KOPT-K1 (cell line): ENCODE data around the gene FABP1.

Source experiments
- H3K27ac ChIP-seq: fragments of 200-600 bp; sonication (generic); 2 replicates; pipeline ENCODE4 v1.5.1; 2016; ENCODE audit warnings: antibody characterized with exemption, mild to moderate bottlenecking, low read depth, low read length; ENCODE audit not compliant: poor library complexity, severe bottlenecking
- H3K36me3 ChIP-seq: fragments of 200-600 bp; sonication (generic); 2 replicates; pipeline ENCODE4 v1.5.1; 2017; ENCODE audit warnings: antibody characterized with exemption, mild to moderate bottlenecking, low read length, moderate library complexity; ENCODE audit not compliant: insufficient read depth
- H3K9me3 ChIP-seq: fragments of 200-600 bp; sonication (generic); 2 replicates; pipeline ENCODE4 v1.5.1; 2017; ENCODE audit warnings: antibody characterized with exemption, low read length, mild to moderate bottlenecking; ENCODE audit not compliant: insufficient read depth, poor library complexity, severe bottlenecking

The FABP1 gene

DNA sequence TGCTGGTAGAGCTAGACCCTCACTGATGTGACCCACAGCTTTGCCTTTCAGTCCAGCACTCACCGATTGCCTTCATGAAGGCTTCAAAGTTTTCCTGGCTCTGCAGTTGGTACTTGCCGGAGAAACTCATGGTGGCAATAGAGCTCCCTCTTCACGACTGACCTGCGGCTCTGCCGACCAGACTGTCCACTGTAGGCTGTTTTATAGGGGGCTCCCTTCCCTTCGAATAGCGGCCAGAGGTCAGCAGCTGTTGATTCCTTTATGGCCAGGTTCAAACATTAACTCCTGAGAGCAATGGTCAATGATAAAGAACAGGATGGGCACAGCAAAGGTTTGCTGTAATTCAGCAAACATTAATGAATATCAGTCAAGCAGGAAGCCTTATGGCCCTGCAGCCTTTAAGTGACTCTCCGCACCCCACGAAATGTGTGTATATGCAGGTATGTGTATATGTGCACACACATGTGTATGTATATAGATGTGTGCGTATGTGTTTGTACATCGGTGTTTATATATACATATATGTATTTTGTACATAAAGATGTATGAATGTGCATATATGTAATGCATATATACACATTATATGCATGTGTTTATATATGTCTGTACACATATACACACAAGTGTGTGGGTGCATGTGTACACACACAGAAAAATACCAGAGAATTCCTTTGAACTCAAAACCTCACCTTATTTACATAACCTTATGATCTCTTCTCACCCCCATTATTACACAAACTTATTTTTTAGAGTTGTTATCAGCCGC lies at the start of gene FABP1:
Gene FABP1 (minus strand): TSS at position 175 of the 766 bp plus-strand sequence. CDS start 45 bp downstream, at position 130.
- Histone ChIP-seq H3K9me3 (no peaks in the 10 kb centered on the region), H3K36me3 (no peaks in the 10 kb centered on the region), H3K27ac (no peak within 1 kb of the TSS)

DNA sequence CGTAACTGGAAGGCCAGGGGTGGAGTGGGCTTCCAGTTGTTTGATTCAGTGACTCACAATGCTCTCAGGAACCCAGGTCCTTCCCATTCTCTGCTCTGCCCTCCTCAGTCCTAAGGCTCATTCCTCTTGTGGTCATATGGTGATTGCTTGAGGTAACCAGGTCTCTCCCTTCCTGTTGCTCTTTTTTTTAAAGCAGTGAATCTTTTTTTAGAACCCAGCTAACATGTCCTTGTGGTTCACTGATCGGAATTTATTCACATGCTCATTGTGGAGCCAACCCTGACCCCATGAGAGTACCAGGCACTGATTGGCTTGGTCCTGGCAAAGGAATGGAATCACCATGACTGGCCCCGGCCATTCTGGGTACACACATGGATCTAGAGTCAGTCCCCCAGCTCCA lies 49.7 kb upstream of the FABP1 start:
- Histone ChIP-seq H3K9me3 (no peaks in the 10 kb centered on the region), H3K27ac (no peak overlapping the region), H3K36me3 (no peaks in the 10 kb centered on the region)

DNA sequence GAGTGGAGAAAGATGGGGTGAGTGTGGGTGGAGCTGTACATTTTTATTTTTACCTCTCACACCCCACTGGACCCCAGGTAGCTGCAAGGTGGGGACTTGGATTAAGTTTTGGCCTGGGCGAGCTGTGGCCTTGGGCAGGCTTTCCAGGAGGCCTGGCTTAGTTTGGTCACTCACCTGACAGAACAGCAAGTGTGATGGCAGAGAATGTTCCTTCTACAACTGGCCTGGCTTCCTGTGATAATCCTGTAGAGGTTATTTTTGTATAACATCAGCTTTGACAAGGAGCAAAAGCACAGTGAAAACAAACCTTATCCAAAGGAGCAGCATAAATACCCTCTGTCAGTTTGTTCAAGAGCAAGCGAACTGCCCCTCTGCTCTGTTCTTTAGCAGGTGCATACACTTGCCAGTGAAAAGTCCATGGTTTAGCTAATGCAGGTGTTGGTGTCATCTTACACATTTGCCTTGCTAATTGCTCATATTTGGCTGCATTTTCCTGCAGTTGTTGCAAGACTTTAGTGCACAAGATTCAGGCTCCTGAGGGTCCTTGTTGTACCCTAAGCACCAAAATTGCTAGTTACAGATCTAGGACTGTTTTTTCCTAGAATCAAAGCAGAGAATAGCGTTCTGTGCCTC lies 48.6 kb upstream of the FABP1 start:
- H3K27ac ChIP-seq = no peak overlapping the region
- no peaks in the 10 kb centered on the region for H3K36me3 ChIP-seq
- H3K9me3 ChIP-seq = no peaks in the 10 kb centered on the region

DNA sequence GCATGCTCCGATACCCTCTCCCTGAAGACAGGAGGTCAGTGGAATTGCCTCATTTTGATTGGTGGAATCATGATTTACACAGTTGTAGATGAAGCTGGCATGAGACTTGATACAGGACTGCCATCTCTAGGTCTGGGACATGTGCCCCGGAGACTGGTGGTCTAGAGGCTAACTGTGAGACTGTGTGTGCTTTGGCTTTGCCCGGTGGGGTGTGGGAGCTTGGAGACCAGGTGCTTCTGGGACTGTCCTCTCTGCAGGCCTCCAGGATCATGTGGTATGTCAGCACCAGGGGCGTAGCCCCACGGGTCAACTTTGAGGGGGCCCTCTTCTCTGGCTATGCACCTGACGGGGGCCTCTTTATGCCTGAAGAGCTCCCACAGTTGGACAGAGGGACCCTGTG lies 45.0 kb upstream of the FABP1 start:
- Histone ChIP-seq H3K36me3 (no peaks in the 10 kb centered on the region), H3K9me3 (peaks cover 10% of the 10 kb centered on the region), H3K27ac (no peak overlapping the region)

DNA sequence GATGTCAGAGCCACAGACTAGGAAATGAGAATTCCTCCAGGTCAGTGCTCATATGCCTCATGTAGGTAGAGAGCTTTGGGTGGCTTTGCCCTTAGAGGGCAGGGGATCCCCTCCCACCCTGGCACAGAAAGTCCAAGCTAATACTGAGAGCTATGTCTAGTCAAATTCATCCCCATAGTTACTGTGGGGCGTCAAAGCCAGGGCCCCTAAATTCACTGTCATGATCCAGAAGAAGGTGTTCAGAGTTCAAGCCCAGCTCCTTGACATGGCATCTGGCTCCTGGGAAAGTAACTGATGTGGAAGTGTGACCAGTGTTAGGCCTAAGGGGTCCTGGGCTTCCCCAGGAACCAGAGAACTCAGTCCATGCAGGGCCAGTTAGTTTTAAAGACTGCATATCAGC lies 44.1 kb upstream of the FABP1 start:
- Histone ChIP-seq H3K9me3 (peaks cover 10% of the 10 kb centered on the region), H3K36me3 (no peaks in the 10 kb centered on the region), H3K27ac (no peak overlapping the region)

DNA sequence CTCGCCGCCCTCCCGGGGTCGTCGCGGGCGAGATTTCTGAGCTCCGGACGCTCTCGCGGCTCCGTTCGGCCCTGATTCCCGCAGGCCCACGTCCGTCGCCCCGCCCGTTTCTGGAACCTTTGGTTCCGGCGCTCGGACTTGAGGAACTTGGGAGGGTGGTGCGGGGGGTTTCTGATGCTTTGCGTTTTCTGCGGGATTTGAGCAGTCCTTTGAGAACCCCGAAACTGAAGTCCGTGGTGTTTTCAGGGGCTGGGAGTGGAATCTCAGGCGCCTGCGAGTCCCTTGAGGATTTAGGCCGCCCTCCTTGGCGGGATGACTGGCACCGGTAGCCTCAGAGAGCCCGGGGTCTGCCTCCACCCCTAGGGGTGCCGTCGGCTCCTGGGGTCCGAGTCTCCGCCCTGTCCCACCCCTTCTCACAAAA lies 42.6 kb upstream of the FABP1 start:
- peaks cover 10% of the 10 kb centered on the region for H3K9me3 ChIP-seq
- H3K27ac ChIP-seq = no peak overlapping the region
- no peaks in the 10 kb centered on the region for H3K36me3 ChIP-seq

DNA sequence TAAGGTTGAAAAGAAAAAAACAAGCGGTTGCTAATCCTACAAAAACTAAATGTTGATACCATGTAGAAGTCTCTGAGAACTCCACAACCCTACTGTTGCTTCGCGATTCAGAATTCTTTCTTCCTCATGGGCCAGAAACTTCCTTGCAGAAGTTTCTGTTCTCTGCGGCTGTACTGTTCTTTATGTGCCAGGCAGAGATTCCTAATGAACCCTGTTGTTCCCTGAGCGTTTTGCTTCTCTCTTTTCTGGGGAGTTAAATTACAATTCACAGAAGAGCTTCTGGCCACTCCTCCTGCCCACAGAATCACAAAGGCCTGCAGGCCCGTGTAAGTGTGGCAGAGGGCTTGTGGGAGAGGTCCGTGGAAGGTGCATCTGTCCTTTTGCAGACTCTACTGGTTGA lies 40.5 kb upstream of the FABP1 start:
- Histone ChIP-seq H3K9me3 (peaks cover 10% of the 10 kb centered on the region), H3K36me3 (no peaks in the 10 kb centered on the region), H3K27ac (no peak overlapping the region)

DNA sequence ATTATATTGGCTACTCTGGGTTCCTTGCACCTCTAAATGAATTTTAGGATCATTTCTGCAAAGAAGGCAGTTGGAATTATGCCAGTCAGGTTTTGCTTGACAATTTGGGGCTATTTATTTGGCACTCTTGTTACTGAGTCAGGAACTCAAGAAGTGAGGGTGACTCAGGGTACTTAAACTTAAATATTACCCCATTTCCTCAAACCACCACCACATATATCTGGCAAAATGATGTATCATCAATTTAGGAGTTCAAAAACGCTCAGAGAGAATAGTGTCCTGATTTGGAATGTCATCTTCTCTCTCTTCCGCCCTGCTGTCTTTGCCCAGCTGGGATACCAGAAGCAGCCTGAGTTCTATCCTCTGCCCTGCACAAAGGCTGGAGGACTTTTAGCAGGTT lies 39.9 kb upstream of the FABP1 start:
- Histone ChIP-seq H3K9me3 (peaks cover 10% of the 10 kb centered on the region), H3K36me3 (no peaks in the 10 kb centered on the region), H3K27ac (no peak overlapping the region)

DNA sequence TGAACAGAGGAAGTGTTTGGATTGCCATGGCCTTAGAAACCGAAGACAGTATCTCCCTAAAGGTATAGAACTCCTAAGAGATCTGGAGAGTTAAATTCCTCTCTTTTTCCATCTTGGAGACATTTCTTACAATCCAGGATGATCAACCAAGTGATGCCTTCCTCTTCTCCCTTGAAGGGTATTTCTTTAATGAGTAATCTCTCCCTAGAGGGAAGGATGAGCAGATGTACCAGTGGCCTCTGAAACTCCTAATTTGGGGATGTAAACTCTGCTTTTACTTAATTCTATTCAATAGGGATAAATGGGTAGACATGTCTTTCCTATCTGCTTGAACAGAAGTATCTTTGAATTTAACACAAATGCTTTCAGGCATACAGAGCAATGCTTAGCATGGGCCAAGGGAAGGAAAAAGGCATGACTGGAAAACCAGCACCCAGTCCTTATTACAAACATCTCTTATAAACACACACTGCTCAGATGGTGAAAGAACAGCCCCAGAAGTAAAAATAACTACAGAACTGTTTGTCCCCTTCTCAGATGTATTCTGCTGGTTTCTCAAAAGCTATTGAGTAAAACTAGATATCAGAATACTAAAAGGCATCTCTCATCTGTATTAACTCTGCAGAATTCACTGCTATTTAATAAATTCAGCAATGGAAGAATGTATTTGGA lies 37.6 kb upstream of the FABP1 start:
- Histone ChIP-seq H3K36me3 (no peaks in the 10 kb centered on the region), H3K27ac (no peak overlapping the region), H3K9me3 (peaks cover 6% of the 10 kb centered on the region)

DNA sequence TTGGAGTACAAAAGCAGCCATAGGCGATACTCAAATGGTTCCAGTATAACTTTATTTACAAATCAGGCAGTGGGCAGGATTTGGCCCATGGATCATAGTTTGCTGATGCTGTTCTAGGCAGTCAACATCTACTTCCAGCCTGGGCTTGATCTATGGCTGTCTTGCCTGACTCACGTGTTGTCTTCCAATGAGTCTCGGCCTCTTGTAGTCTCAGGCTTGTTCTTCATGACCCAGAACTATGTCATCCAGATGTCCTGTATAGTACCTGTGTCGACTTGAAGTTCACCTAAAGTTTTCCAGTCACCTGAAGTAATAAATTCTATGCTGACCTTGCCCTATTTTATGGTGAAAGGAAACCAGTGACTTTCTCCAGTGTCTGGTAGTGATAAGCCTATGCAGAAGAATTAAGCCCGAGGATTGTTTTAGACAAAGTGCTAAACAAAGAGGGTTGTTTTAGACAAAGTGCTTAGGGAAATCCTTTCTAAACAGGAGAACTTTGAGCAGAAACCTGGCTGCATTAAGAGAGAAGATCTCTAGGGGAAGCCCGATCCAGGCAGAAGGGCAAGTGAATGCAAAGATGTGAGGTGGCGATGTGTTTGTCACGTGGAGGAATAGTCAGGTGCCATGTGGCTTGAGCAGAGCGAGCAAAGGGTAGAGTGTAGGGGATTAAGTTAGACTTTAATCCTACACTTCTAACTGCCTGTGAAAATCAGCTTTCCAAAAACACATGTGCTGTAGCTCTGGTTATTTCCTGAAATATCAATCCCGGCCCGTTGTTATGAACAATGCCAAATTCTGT lies 33.8 kb upstream of the FABP1 start:
- Histone ChIP-seq H3K36me3 (no peaks in the 10 kb centered on the region), H3K9me3 (no peaks in the 10 kb centered on the region)

DNA sequence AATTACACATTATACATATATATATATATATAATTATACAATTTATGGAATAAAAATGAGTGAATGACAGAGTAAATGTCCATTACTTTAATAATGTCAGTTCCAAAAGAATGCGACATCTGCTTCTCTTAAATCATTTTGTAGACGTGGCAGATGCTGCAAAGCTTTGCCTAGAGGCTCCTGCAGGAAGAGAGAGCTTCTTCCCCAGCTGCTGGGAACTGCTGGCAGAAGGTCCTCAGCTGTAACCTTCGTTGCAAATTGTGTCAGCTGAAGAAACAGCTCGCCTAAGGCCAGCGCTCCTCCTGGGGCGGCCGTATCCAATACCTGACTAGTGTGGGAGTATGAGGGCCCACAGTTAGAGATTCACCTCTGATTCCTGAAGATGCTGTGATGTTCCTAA lies 32.7 kb upstream of the FABP1 start:
- H3K36me3 ChIP-seq = no peaks in the 10 kb centered on the region
- no peaks in the 10 kb centered on the region for H3K9me3 ChIP-seq
- H3K27ac ChIP-seq = no peak overlapping the region

More for the DNA sequence above, 33.8 kb upstream of the FABP1 start:
- no peak overlapping the region for H3K27ac ChIP-seq

DNA sequence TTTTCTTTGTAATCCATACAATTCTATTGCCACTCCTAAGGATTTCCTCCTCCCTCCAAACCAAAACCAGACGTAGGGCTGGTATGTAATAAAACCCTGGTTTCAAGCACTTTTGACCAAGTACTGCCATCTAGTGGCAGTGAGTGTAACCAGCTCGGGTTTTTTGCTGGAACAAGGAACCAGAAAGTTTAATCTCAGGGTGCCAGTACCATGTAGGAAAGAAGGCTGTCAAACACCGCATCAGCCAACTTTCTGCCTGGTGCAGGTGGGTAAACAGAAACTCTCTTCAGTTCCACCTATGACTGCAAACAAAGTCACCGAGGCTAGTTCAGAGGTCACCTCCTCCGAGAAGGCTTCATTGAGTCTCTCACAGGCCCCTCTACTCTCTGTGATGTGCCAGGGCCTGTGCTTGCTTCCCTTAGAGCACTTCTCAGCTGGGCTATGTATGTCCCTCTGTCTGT lies 32.1 kb upstream of the FABP1 start:
- H3K27ac ChIP-seq = no peak overlapping the region
- H3K9me3 ChIP-seq = no peaks in the 10 kb centered on the region
- no peaks in the 10 kb centered on the region for H3K36me3 ChIP-seq

DNA sequence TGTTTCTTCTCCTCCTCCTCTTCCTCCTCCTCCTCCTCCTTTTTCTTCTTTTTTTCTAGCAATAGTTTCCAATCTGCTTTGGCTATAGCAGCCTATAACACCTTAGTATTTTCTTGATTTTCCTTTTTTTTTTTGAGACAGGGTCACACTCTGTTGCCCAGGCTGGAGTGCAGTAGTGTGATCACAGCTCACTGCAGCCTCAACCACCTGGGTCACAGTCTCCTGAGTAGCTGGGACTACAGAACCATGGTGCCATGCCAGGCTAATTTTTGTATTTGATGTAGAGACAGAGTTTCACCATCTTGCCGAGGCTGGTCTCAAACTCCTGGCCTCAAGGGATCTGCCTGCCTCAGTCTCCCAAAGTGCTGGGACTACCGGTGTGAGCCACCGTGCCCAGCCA lies 31.6 kb upstream of the FABP1 start:
- no peaks in the 10 kb centered on the region for H3K9me3 ChIP-seq
- H3K36me3 ChIP-seq = no peaks in the 10 kb centered on the region
- no peak overlapping the region for H3K27ac ChIP-seq

DNA sequence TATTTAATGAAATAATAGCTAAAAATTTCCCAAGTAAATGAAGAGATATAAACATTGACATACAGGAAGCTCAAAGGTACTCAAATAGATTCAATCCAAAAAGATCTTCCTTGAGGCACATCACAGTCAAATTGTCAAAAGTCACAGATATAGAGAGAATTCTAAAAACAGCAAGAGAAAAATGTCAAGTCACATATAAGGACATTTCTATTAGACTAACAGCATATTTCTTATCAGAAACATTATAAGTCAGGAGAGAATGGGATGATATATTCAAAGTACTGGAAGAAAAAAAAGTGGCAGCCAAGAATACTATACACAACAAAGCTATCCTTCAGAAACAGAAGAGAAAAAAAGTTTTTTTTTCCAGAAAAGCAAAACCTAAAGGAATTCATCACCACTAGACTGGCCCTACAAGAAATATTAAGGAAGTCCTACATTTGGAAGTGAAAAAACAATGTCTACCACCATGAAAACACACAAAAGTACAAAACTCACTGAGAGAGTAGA lies 21.1 kb upstream of the FABP1 start:
- Histone ChIP-seq H3K36me3 (no peaks in the 10 kb centered on the region), H3K27ac (no peak overlapping the region), H3K9me3 (peaks cover 38% of the 10 kb centered on the region)

DNA sequence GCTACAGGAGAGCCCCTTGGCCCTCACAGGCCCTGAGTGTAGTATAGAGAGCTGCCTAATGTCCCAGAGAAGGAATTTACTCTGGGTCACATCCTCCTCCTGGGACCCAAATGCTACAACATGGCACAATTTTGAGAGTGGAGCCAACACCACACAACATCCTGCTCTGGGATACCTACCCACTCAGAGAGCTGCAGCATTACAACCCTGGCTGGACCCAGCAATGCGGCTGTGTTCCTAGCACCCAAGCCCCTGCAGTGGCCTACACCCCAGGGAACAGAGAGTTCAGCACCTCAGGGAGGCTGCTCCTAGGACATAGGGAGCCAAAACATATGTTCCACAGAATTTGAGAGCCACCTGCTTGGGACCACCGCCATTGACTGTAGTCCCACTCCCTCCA lies 19.3 kb upstream of the FABP1 start:
- Histone ChIP-seq H3K9me3 (peaks cover 31% of the 10 kb centered on the region), H3K36me3 (no peaks in the 10 kb centered on the region), H3K27ac (no peak overlapping the region)
